OCI-LY7 (cell line): ENCODE measurements around the gene GK.

Source experiments
- EZH2phosphoT487 ChIP-seq: fragments of 200-600 bp; sonication (generic); IDR thresholded peaks from 2 replicates; pipeline ENCODE4 v1.6.1; 2018; ENCODE audit warnings: low read depth, borderline replicate concordance, mild to moderate bottlenecking, mixed run types, antibody characterized with exemption, low read length, moderate library complexity, mixed read lengths
- TF ChIP-seq, protein P1 (sequence below): fragments of 200-600 bp; sonication (generic); conservative IDR thresholded peaks from 2 replicates; pipeline ENCODE4 v1.5.1; 2014; ENCODE audit warnings: mild to moderate bottlenecking, antibody characterized with exemption, low read length, moderate library complexity, mixed read lengths

DNA sequence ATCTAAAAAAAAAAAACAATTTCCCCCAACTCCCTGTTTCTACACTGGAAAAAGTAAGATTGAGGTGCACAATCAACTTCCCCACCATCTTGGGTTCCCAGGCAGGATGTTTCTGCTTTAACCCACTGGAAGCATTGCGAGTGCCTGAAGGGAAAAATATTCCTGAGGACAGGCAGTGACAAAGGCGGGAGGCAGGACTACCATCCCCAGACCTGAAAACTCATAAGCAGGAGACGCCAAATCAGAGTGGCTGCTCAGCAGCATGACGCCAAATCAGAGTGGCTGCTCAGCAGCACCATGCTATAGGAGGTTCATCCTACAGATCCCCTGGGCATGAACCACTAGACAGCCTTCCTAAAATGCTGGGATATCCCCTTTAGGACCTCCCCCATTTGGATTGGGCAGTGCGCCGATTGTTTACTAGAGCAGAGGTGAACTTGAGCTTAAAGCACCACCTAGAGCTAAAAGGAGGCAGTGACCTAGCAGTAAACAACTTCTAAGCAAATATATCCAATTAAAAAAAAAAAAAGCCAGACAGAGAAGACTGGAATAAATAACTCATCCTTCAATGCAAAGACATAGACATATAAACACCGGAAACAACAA lies 35.0 kb upstream of the GK start:
- TF ChIP-seq, protein P1, sequence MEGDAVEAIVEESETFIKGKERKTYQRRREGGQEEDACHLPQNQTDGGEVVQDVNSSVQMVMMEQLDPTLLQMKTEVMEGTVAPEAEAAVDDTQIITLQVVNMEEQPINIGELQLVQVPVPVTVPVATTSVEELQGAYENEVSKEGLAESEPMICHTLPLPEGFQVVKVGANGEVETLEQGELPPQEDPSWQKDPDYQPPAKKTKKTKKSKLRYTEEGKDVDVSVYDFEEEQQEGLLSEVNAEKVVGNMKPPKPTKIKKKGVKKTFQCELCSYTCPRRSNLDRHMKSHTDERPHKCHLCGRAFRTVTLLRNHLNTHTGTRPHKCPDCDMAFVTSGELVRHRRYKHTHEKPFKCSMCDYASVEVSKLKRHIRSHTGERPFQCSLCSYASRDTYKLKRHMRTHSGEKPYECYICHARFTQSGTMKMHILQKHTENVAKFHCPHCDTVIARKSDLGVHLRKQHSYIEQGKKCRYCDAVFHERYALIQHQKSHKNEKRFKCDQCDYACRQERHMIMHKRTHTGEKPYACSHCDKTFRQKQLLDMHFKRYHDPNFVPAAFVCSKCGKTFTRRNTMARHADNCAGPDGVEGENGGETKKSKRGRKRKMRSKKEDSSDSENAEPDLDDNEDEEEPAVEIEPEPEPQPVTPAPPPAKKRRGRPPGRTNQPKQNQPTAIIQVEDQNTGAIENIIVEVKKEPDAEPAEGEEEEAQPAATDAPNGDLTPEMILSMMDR: peak; percentile 44
- TF ChIP-seq EZH2phosphoT487: no peak
